Progenitor cell of endocrine pancreas (in vitro differentiated cells): ENCODE data around the gene PROX2. TPM values are rescaled to one million over a fixed set of nuclear protein-coding genes. Genes with fewer than 3 reads are reported as not detected.

Experiments used
- DNase-seq: peaks from one replicate; pipeline ENCODE4 v3.0.0; 2021; ENCODE audit warnings: low spot score; ENCODE audit not compliant: unreplicated experiment
- H3K27ac Mint-ChIP-seq: 2 replicates; pipeline ENCODE4 v1.8.0; 2021; ENCODE audit warnings: mild to moderate bottlenecking, moderate library complexity, mixed read lengths
- H3K27me3 Mint-ChIP-seq: 2 replicates; pipeline ENCODE4 v1.8.0; 2021; ENCODE audit warnings: mixed read lengths
- H3K36me3 Mint-ChIP-seq: 2 replicates; pipeline ENCODE4 v1.8.0; 2022; ENCODE audit warnings: mixed read lengths; ENCODE audit not compliant: insufficient read depth
- H3K4me1 Mint-ChIP-seq: 2 replicates; pipeline ENCODE4 v1.8.0; 2021; ENCODE audit warnings: low read depth, mixed read lengths
- H3K4me3 Mint-ChIP-seq: 2 replicates; pipeline ENCODE4 v1.8.0; 2021; ENCODE audit warnings: low read depth, mild to moderate bottlenecking, moderate library complexity, mixed read lengths
- H3K9me3 Mint-ChIP-seq: 2 replicates; pipeline ENCODE4 v1.8.0; 2021; ENCODE audit warnings: low read depth, mixed read lengths
- total RNA-seq: library from RNA; stranded (reverse); gene quantifications from 2 replicates; pipeline ENCODE4 v1.2.1, GENCODE V29; 2021
- TF ChIP-seq, protein P1 (sequence below): fragments of 200-600 bp; sonication (generic); IDR thresholded peaks from one replicate; pipeline ENCODE4 v1.5.0; 2021; ENCODE audit warnings: antibody characterized with exemption, mild to moderate bottlenecking; ENCODE audit not compliant: unreplicated experiment

The PROX2 gene
- total RNA-seq, 1 donor from 2014 or later = not detected

DNA sequence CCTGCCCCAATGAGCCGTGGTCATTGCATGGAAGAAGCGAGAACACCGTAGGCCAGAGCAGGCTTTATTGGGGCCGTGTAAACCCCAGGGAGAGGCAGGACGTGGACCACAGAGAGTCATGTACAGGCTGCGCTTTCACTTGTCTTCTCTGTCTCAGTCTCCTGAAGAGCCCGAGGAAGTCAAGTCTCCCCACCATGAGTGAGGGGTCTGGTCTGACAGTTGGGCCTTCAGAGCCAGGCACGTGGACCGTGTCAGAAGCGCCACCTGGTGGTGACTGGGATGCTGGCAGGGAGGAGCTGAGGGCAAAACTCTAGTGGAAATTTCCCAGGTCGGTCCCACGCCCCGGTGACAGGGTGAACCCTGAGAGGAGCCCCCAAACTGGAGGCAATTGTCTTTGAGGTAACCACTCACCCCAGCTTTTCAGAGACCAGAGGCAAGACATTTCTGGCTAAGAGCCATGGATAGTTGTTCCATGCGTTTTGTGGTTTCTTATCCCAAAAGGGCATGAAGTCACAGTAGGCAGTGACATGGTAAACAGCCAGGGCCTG, 29.7 kb upstream of the PROX2 start:
- Mint-ChIP-seq H3K4me1 (no peaks in the 10 kb centered on the region), H3K9me3 (no peaks in the 10 kb centered on the region), H3K27me3 (peaks cover 4% of the 10 kb centered on the region), H3K4me3 (no peak overlapping the region), H3K36me3 (peaks cover 7% of the 10 kb centered on the region), H3K27ac (no peak overlapping the region)
- peak; percentile 72 for DNase-seq
- TF ChIP-seq, protein P1, sequence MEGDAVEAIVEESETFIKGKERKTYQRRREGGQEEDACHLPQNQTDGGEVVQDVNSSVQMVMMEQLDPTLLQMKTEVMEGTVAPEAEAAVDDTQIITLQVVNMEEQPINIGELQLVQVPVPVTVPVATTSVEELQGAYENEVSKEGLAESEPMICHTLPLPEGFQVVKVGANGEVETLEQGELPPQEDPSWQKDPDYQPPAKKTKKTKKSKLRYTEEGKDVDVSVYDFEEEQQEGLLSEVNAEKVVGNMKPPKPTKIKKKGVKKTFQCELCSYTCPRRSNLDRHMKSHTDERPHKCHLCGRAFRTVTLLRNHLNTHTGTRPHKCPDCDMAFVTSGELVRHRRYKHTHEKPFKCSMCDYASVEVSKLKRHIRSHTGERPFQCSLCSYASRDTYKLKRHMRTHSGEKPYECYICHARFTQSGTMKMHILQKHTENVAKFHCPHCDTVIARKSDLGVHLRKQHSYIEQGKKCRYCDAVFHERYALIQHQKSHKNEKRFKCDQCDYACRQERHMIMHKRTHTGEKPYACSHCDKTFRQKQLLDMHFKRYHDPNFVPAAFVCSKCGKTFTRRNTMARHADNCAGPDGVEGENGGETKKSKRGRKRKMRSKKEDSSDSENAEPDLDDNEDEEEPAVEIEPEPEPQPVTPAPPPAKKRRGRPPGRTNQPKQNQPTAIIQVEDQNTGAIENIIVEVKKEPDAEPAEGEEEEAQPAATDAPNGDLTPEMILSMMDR = peak; percentile 94

DNA sequence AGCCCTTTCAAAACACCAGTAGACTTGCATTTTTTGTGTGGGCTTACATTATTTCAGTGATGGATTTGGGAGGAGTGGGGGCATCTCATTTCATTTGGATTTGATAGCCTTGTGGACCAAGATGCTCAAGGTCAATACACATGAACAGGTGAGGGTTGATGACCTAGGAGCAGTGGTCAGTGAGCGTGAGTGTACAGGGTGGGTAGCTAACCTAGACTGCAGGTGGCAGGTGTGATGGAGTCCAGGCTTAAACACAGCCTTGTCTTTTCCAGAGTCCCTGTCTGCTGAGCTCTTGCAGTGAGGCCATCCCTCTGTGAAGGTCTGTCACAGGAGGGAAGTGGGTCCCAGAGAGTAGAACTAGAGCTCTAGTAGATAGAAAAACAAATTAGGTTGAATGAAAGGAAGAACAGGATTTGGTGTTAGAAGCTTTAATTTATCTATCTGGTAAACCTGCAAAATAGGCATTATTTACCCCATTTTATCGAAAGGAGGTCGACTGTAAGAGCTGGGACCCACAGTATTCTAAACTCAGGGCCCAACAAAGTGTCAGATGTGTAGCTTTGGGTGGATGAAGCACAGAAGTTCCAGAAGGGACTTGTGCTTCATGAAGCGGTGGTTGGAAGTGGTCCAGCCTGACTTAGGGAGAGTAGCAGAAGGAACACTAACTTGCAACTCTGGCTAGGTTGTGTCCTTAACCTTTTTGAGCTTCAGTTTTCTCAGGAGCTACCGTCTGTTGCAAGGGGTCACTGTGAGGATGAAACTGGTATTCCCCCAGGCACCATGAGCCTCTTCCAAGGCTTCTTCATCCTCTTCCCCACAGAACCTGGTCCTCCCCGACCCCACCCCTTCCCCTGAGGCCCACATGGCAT, 28.9 kb upstream of the PROX2 start:
- Mint-ChIP-seq H3K36me3 (peaks cover 11% of the 10 kb centered on the region), H3K27ac (no peak overlapping the region), H3K27me3 (no peaks in the 10 kb centered on the region), H3K4me3 (no peak overlapping the region), H3K4me1 (no peaks in the 10 kb centered on the region), H3K9me3 (no peaks in the 10 kb centered on the region)
- no peak for DNase-seq
- TF ChIP-seq, protein P1 = no peak

DNA sequence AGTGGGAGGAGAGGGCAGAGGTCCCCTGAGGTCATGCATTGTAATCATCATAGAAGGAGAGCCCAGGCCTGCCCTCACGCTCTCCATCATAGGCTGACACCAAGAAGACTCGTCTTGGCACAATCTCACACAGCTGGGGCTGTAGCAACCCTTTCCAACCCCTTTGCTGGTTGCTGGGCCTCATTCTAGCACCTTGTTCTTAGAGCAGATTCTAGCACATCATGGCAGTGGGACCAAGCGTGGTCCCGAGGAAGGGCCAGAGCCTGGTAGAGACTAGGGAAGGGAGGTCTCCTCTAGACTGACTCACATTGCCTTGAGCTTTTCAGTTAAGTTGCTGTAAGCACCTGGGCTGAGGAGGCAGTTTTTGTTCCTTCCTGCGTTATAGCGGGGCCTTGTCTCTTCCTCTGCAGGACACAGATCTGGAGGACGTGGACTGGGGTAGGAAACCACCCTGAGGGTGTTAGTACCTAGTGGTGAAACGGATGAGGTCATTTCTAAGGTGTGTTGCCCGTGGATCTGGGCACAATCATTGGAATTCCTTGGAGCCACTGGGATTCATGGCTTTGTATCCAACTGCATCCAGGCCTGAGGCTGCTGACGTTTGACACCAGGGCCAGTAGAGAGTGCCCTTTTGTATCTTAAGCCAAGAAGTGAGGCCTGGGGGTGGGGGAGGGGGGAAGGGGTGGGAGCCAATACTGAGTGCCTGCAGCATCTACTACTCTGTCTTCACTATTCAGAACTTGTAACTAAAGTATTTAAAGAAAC, 27.2 kb upstream of the PROX2 start:
- H3K27ac Mint-ChIP-seq = no peak overlapping the region

DNA sequence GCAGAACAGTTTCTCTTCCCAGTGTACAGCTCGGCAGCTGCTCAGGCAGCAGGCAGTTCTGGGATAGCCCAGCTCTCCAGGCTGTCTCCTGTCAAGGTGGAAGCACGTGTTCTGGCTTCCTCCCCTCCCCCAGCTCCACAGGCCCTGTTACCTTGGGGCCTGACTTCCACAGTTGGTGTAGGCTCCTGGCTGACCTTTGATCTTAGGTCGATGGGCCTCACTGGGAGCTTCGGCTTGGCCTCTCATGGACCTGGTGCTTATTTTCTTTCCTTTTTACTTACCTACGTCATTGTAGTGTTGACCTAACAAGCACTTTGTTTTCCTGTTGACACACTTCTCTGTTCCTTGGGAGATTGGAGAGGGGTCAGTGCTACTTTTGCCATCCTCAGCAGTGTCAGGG, 22.7 kb upstream of the PROX2 start:
- Mint-ChIP-seq H3K9me3 (no peaks in the 10 kb centered on the region), H3K36me3 (peaks cover 38% of the 10 kb centered on the region), H3K27ac (peak overlapping the region; percentile 50), H3K27me3 (no peaks in the 10 kb centered on the region), H3K4me3 (no peak overlapping the region), H3K4me1 (peaks cover 18% of the 10 kb centered on the region)
- no peak for DNase-seq
- TF ChIP-seq, protein P1 = no peak

More for the DNA sequence above, 27.2 kb upstream of the PROX2 start:
- DNase-seq = no peak
- Mint-ChIP-seq H3K9me3 (no peaks in the 10 kb centered on the region), H3K27me3 (no peaks in the 10 kb centered on the region), H3K4me3 (no peak overlapping the region), H3K4me1 (peaks cover 13% of the 10 kb centered on the region), H3K36me3 (peaks cover 22% of the 10 kb centered on the region)
- TF ChIP-seq, protein P1 = no peak

DNA sequence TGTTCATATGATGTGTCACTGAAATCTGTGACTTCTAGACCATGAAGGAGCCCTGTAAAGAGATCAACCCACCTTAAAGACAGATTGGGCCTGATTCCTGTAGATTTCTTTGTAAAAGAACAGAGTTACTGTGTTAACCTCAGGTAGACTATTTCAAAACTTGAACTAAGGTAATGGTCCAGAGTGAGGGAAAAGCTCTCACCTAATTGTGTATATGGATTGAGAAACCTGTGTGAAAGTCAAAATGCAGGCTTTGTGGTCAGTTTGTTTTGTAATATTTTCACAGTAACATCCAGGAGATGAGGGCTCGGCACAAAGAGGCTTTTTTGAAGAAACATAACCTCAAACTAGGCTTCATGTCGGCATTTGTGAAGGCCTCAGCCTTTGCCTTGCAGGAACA, 22.1 kb upstream of the PROX2 start:
- H3K4me3 Mint-ChIP-seq = no peak overlapping the region
- peak overlapping the region; percentile 50 for H3K27ac Mint-ChIP-seq

More for the DNA sequence above, 22.1 kb upstream of the PROX2 start:
- DNase-seq = no peak
- Mint-ChIP-seq H3K36me3 (peaks cover 40% of the 10 kb centered on the region), H3K4me1 (peaks cover 18% of the 10 kb centered on the region), H3K9me3 (no peaks in the 10 kb centered on the region), H3K27me3 (no peaks in the 10 kb centered on the region)
- TF ChIP-seq, protein P1 = no peak
